Lower lobe of right lung (tissue), 2 donors: ENCODE measurements around the gene SMIM1. TPM values are rescaled to one million over a fixed set of nuclear protein-coding genes. Genes with fewer than 3 reads are reported as not detected.

Source experiments
- ATAC-seq, 2 donors: fragments of 200-7000 bp; cut with Tn5 transposase; one replicate each; pipeline ENCODE4 v1.9.1; 2020 to 2022; ENCODE audit warnings: mild to moderate bottlenecking in 2 of 2, moderate library complexity in 2 of 2
- DNase-seq: peaks from one replicate; pipeline ENCODE4 v3.0.0-alpha.2; 2020
- H3K27ac ChIP-seq: fragments of 200-600 bp; one replicate; pipeline ENCODE4 v1.8.0; 2022
- H3K27me3 ChIP-seq: fragments of 200-600 bp; one replicate; pipeline ENCODE4 v1.8.0; 2022; ENCODE audit warnings: low read depth
- H3K36me3 ChIP-seq: fragments of 200-600 bp; one replicate; pipeline ENCODE4 v1.8.0; 2022; ENCODE audit warnings: mild to moderate bottlenecking
- H3K4me1 ChIP-seq: fragments of 200-600 bp; one replicate; pipeline ENCODE4 v1.8.0; 2022
- H3K4me3 ChIP-seq: fragments of 200-600 bp; one replicate; pipeline ENCODE4 v1.8.0; 2022; ENCODE audit warnings: mild to moderate bottlenecking
- H3K9me3 ChIP-seq: fragments of 200-600 bp; one replicate; pipeline ENCODE4 v1.8.0; 2022
- intact Hi-C: fragments of 100-400 bp; cut with DNase I; formaldehyde crosslinking; loops from one replicate; pipeline ENCODE4 v1.11.0; 2022
- total RNA-seq: library from RNA; stranded (reverse); fragmentation: NEBNext Ultra II Directional; extraction: Animal tissue kit (Norgen Biotek cat#: 25700); gene quantifications from one replicate; pipeline ENCODE4 v1.2.1, GENCODE V29; 2021
- TF ChIP-seq, protein P1 (sequence below): fragments of 200-600 bp; IDR thresholded peaks from one replicate; pipeline ENCODE4 v1.8.0; 2022; ENCODE audit warnings: antibody characterized with exemption, mild to moderate bottlenecking
- donor health status: DM: no; HTN: yes; CAD: no; lungs with severe emphysema.

Gene SMIM1
- total RNA-seq, 1 donor from 2014 or later, result 8.5 TPM

DNA sequence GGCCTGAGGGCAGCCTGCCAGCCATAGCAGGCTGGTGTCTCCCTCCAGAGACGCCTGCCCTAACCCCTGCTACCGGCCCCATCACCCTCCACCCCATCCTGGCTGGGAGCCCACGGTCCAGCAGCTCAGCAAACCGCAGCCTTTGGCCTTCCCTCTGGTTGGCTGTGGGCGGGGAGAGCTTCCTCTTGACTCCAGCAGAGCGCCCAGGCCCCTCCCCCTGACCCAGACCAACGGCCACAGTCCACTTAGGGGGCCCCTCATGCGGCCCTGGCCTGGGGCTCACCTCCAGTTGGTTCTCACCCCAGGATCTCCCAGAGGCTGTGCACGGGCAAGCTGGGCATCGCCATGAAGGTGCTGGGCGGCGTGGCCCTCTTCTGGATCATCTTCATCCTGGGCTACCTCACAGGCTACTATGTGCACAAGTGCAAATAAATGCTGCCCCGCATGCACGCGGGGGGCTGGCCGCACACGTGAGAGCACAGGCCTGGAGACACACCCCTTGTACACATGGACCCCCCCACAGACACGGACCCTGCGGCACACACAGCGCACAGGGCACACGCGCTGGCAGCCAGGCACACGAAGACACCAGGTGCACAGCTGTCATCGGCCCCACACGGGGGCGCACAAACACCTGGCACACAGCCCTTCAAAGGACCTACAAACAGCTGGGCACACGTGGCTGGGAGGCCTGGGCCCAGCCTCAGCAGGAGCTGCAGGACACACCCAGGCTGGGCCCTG is 3.1 kb downstream of the SMIM1 start:
- peaks cover 41% of the 10 kb centered on the region for H3K4me1 ChIP-seq
- DNase-seq (peak; percentile 77), ATAC-seq (peak in 1 of 2 donors; percentile 2)

DNA sequence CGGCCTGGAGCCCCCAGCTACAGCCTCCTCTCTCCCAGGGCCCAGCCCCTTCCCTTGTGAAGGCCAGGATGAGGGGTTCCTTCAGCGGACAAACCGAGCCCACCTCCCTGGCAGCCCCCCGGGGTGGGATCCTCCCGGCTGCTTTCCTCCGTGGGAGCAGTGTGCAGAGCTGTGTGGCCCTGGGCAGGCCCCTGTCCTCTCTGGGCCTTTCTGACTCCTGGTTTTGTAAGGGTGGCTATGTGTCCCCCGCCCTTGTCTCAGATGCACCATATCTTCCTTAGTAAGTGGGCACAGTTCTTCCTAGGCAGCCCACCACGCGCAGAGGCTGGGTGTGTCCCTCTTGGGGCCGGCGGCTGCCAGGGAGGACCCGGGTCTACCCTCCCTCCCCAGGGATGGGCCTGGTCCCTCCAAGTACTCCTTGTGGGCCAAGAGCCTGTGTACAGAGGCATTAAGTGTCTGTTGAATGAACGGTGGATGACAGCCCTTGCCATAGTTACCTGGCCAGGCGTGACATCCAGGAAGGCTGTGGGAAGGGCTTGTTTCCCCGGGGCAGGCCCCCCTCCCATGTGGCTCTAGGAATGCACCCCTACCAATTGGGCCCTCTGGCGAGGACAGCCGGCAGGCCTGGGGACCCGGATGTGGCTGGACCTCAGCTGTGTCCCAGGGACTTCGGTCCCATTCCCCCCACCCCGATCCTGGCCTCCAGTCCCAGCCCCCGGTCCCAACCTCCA is 3.8 kb downstream of the SMIM1 start:
- Histone ChIP-seq H3K27me3 (no peaks in the 10 kb centered on the region), H3K27ac (no peak overlapping the region), H3K9me3 (no peaks in the 10 kb centered on the region), H3K4me1 (peaks cover 39% of the 10 kb centered on the region), H3K4me3 (no peak overlapping the region), H3K36me3 (peaks cover 28% of the 10 kb centered on the region)
- TF ChIP-seq, protein P1, sequence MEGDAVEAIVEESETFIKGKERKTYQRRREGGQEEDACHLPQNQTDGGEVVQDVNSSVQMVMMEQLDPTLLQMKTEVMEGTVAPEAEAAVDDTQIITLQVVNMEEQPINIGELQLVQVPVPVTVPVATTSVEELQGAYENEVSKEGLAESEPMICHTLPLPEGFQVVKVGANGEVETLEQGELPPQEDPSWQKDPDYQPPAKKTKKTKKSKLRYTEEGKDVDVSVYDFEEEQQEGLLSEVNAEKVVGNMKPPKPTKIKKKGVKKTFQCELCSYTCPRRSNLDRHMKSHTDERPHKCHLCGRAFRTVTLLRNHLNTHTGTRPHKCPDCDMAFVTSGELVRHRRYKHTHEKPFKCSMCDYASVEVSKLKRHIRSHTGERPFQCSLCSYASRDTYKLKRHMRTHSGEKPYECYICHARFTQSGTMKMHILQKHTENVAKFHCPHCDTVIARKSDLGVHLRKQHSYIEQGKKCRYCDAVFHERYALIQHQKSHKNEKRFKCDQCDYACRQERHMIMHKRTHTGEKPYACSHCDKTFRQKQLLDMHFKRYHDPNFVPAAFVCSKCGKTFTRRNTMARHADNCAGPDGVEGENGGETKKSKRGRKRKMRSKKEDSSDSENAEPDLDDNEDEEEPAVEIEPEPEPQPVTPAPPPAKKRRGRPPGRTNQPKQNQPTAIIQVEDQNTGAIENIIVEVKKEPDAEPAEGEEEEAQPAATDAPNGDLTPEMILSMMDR, result no peak
- DNase-seq (no peak), ATAC-seq (no peak)
- intact Hi-C loops, result no loop called here

More for the DNA sequence above, 3.1 kb downstream of the SMIM1 start:
- H3K9me3 ChIP-seq, result no peaks in the 10 kb centered on the region
- no peak overlapping the region for H3K4me3 ChIP-seq
- peaks cover 21% of the 10 kb centered on the region for H3K36me3 ChIP-seq
- H3K27me3 ChIP-seq, result no peaks in the 10 kb centered on the region
- intact Hi-C loops, result no loop called here
- H3K27ac ChIP-seq, result no peak overlapping the region
- TF ChIP-seq, protein P1, result peak; percentile 14

- ATAC-seq (no peak), DNase-seq (no peak)
- TF ChIP-seq, protein P1, result no peak
- Histone ChIP-seq H3K27me3 (no peaks in the 10 kb centered on the region), H3K4me3 (no peak overlapping the region), H3K4me1 (peaks cover 32% of the 10 kb centered on the region), H3K36me3 (peaks cover 35% of the 10 kb centered on the region), H3K9me3 (no peaks in the 10 kb centered on the region), H3K27ac (no peak overlapping the region)
- intact Hi-C loops, result no loop called here
These were observed 4.6 kb downstream of the SMIM1 start for GRCh38 chr1:3777078-3777547.

DNA sequence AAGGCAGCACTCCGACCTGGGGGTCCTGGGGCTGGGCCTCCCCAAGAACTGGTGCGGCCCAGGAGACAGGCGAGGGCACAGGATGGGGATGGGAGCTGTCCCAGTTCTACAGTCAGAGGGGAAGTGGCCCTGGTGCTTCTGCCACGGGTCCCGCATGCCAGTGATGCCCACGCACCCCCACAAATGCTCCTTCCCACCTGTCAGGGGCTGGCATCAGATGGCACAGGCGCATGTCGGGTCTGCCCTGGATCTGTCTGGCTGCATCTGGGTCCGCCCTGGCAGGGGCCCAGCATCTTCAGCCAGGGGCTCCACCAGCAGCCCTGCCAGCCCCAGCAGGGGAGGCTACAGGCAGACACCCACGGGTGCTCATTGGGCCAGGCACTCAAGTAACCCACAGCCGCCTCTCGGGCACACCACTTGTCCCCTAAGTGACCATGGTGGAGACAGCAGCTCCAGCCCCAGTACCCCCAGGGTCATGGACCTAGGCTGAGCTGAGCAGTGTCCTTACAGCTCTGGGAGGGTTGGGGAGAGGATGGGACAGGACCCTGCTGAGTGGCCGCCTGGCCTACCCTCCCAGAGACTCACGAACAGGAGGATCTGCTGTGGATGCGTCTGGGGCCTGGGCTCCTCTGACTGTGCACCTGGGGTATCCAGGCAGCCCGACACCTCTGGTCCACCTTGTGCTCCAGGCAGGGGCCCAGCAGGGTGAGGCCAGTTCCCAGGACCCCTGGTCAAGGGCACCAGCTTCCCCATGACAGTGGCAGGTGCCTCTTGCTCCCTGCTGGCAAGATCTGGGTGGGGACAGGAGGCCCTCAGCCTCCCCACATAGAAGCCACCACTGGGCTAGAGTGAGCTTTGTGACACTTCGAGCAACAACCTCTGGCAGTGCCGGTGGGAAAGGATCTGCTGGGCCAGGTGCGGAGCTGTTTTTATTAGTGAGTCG is 5.4 kb downstream of the SMIM1 start:
- intact Hi-C loops, result no loop called here
- TF ChIP-seq, protein P1, result no peak
- H3K4me1 ChIP-seq, result peaks cover 29% of the 10 kb centered on the region
- no peak for DNase-seq
- H3K4me3 ChIP-seq, result no peak overlapping the region
- no peaks in the 10 kb centered on the region for H3K27me3 ChIP-seq
- peaks cover 43% of the 10 kb centered on the region for H3K36me3 ChIP-seq
- no peak for ATAC-seq
- no peaks in the 10 kb centered on the region for H3K9me3 ChIP-seq
- no peak overlapping the region for H3K27ac ChIP-seq
